Subcutaneous abdominal adipose tissue (tissue), 5 donors: ENCODE results near the gene COL5A1.
A peak's percentile ranks its signal among the peaks of the same experiment; 100 is the strongest.

Experiments
- H3K27ac ChIP-seq: one replicate; pipeline ENCODE4 v1.7.0; 2013; ENCODE audit warnings: low read depth, mild to moderate bottlenecking, inconsistent platforms, low read length, moderate library complexity
- H3K27me3 ChIP-seq, 5 donors: one replicate each; pipeline ENCODE4 v1.7.0; 2013; ENCODE audit warnings: low read length in 5 of 5, inconsistent platforms in 1 of 5; ENCODE audit not compliant: control insufficient read depth in 5 of 5, insufficient read depth in 4 of 5
- H3K36me3 ChIP-seq, 5 donors: one replicate each; pipeline ENCODE4 v1.7.0; 2013; ENCODE audit warnings: low read length in 5 of 5; ENCODE audit not compliant: control insufficient read depth in 5 of 5, insufficient read depth in 5 of 5
- H3K4me1 ChIP-seq, 5 donors: one replicate each; pipeline ENCODE4 v1.7.0; 2013; ENCODE audit warnings: low read length in 5 of 5, mild to moderate bottlenecking in 3 of 5, moderate library complexity in 1 of 5; ENCODE audit not compliant: control insufficient read depth in 5 of 5, insufficient read depth in 5 of 5
- H3K4me3 ChIP-seq, 5 donors: one replicate each; pipeline ENCODE4 v1.7.0; 2013; ENCODE audit warnings: low read length in 5 of 5, low read depth in 1 of 5
- H3K9ac ChIP-seq, 5 donors: one replicate each; pipeline ENCODE4 v1.7.0; 2013; ENCODE audit warnings: low read length in 5 of 5, mild to moderate bottlenecking in 4 of 5, moderate library complexity in 3 of 5
- H3K9me3 ChIP-seq, 5 donors: one replicate each; pipeline ENCODE4 v1.7.0; 2013; ENCODE audit warnings: low read length in 5 of 5; ENCODE audit not compliant: control insufficient read depth in 5 of 5
- donor health status: healthy.
- donor health status: healthy.
- donor health status: healthy.
- donor health status: healthy.
- donor health status: healthy.

COL5A1 gene

GRCh38 chr9:134656334-134657006 is 14.9 kb downstream of the COL5A1 start:
- Histone ChIP-seq H3K4me1 (peaks cover 2 to 34% (median 21%) of the 10 kb centered on the region in 5 donors), H3K36me3 (peaks cover 0 to 4% (median 0%) of the 10 kb centered on the region in 5 donors), H3K4me3 (no peak overlapping the region), H3K27me3 (no peaks in the 10 kb centered on the region), H3K27ac (no peak overlapping the region), H3K9ac (no peak overlapping the region), H3K9me3 (peaks cover 0 to 12% (median 0%) of the 10 kb centered on the region in 5 donors)

GRCh38 chr9:134657666-134658377 is 16.2 kb downstream of the COL5A1 start:
- no peak overlapping the region for H3K4me3 ChIP-seq
- H3K27me3 ChIP-seq: no peaks in the 10 kb centered on the region
- no peaks in the 10 kb centered on the region for H3K36me3 ChIP-seq
- peaks cover 0 to 13% (median 0%) of the 10 kb centered on the region in 5 donors for H3K9me3 ChIP-seq
- no peak overlapping the region for H3K9ac ChIP-seq
- peaks cover 5 to 34% (median 29%) of the 10 kb centered on the region in 5 donors for H3K4me1 ChIP-seq
- H3K27ac ChIP-seq: no peak overlapping the region

- H3K4me1 ChIP-seq: peaks cover 5 to 33% (median 29%) of the 10 kb centered on the region in 5 donors
- no peak overlapping the region for H3K4me3 ChIP-seq
- H3K27me3 ChIP-seq: no peaks in the 10 kb centered on the region
- no peak overlapping the region for H3K9ac ChIP-seq
- H3K9me3 ChIP-seq: peaks cover 0 to 13% (median 0%) of the 10 kb centered on the region in 5 donors
- H3K36me3 ChIP-seq: no peaks in the 10 kb centered on the region
- no peak overlapping the region for H3K27ac ChIP-seq
Observed at GRCh38 chr9:134658378-134658955, 16.9 kb downstream of the COL5A1 start.

DNA sequence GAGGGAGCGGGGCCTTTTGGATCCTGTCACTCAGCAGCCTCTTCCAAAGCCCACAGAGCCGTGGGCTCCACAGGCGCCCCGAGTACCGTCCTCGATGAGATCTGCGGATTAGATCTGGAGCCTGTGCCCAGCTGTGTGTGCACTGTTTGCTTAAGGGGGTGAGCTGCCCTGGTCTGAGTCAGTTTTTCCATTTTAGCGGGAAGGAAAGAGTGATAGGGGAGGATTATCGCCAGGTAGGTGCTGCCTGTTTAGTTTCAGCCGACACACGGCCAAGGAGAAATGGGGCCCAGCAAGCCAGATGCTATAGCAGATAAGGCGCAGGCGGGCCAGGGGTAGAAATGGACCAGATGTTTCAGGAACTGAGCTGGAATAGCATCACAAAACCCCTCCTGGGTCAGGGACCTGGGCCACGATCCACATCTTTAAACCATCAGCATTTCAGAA is 18.1 kb downstream of the COL5A1 start:
- H3K27me3 ChIP-seq: no peaks in the 10 kb centered on the region
- peaks cover 5 to 36% (median 31%) of the 10 kb centered on the region in 5 donors for H3K4me1 ChIP-seq
- no peak overlapping the region for H3K27ac ChIP-seq
- no peak overlapping the region for H3K9ac ChIP-seq
- H3K4me3 ChIP-seq: no peak overlapping the region
- peaks cover 0 to 13% (median 0%) of the 10 kb centered on the region in 5 donors for H3K9me3 ChIP-seq
- no peaks in the 10 kb centered on the region for H3K36me3 ChIP-seq

GRCh38 chr9:134660407-134660806 is 18.8 kb downstream of the COL5A1 start:
- Histone ChIP-seq H3K27ac (no peak overlapping the region), H3K4me3 (no peak overlapping the region), H3K9me3 (peaks cover 0 to 13% (median 0%) of the 10 kb centered on the region in 5 donors), H3K36me3 (no peaks in the 10 kb centered on the region), H3K27me3 (no peaks in the 10 kb centered on the region), H3K9ac (no peak overlapping the region), H3K4me1 (peaks cover 5 to 36% (median 31%) of the 10 kb centered on the region in 5 donors)

GRCh38 chr9:134661299-134661698 is 19.7 kb downstream of the COL5A1 start:
- Histone ChIP-seq H3K27ac (peak overlapping the region; percentile 57), H3K27me3 (no peaks in the 10 kb centered on the region), H3K4me1 (peaks cover 5 to 34% (median 31%) of the 10 kb centered on the region in 5 donors), H3K9ac (no peak overlapping the region), H3K9me3 (peaks cover 0 to 13% (median 0%) of the 10 kb centered on the region in 5 donors), H3K36me3 (no peaks in the 10 kb centered on the region), H3K4me3 (no peak overlapping the region)

DNA sequence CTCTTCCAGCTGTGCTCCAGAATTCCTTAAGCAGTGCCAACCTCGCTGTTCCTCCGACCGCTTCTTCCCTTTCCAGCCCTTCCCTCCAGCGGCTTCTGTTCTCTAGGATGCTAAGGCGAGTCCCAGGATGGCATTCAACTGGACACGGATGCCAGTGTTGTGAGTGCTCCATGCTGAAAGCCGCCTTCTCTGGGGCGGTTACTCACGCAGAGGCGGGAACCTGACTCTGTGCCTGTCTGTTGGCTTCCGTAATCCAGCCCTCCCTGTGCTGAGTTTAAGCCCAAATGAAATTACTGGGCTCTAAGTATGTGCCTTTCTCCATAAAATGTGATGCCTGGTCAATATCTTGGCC is 20.2 kb downstream of the COL5A1 start:
- H3K27me3 ChIP-seq: no peaks in the 10 kb centered on the region
- H3K4me1 ChIP-seq: peaks cover 5 to 34% (median 31%) of the 10 kb centered on the region in 5 donors
- H3K36me3 ChIP-seq: no peaks in the 10 kb centered on the region
- peak overlapping the region; percentile 57 for H3K27ac ChIP-seq
- peaks cover 0 to 13% (median 0%) of the 10 kb centered on the region in 5 donors for H3K9me3 ChIP-seq
- no peak overlapping the region for H3K9ac ChIP-seq
- H3K4me3 ChIP-seq: no peak overlapping the region

DNA sequence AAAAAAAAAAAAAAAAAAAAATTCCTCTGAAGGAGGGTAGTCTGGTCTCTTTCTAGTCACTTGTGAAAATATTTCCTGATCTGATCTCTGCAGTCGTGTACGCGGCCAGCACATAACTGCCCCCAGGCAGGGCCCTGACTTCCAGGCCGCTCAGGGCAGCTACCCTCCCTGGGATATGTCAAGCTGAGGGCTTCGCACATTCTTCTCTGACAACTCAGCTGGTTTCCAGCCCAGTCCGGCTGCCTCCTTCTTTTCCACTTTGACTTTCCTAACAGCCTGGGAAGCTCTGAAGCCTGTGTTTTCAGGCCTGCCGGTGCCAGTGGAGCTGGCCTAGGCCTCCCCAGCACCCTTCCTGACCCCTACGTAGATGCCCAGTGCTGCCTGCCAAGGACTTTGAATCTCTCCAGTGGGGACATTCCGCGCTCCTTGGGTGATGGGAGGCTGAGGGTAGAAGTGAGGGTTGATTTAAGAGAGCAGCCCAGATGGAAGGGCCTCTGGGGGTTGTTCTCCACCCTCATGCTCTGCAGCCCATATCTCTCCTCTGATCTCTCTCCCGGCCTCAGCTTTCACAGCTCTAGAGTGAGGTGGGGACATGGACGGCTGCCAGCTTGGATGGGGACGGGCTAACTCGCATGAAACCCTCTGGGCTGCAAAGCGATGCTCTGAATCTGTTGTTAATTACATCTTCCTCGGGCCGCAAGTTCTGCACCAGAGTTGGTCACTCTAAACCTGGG is 20.7 kb downstream of the COL5A1 start:
- peaks cover 5 to 34% (median 31%) of the 10 kb centered on the region in 5 donors for H3K4me1 ChIP-seq
- H3K9ac ChIP-seq: no peak overlapping the region
- peak overlapping the region; percentile 57 for H3K27ac ChIP-seq
- H3K27me3 ChIP-seq: no peaks in the 10 kb centered on the region
- peaks cover 0 to 5% (median 3%) of the 10 kb centered on the region in 5 donors for H3K36me3 ChIP-seq
- no peak overlapping the region for H3K4me3 ChIP-seq
- H3K9me3 ChIP-seq: peaks cover 0 to 13% (median 0%) of the 10 kb centered on the region in 5 donors

- no peak overlapping the region for H3K27ac ChIP-seq
- peaks cover 0 to 13% (median 0%) of the 10 kb centered on the region in 5 donors for H3K9me3 ChIP-seq
- H3K27me3 ChIP-seq: no peaks in the 10 kb centered on the region
- H3K9ac ChIP-seq: no peak overlapping the region
- peaks cover 0 to 6% (median 3%) of the 10 kb centered on the region in 5 donors for H3K36me3 ChIP-seq
- no peak overlapping the region for H3K4me3 ChIP-seq
- peaks cover 5 to 32% (median 30%) of the 10 kb centered on the region in 5 donors for H3K4me1 ChIP-seq
Observed at GRCh38 chr9:134663084-134663483, 21.5 kb downstream of the COL5A1 start.
